H9 (cell line): ENCODE data around the gene CORO7. TPM values are rescaled to one million over a fixed set of nuclear protein-coding genes. Genes with fewer than 3 reads are reported as not detected.

Experiments
- DNase-seq: peaks from one replicate; pipeline ENCODE4 v3.0.0-alpha.2; 2017
- H2AFZ ChIP-seq: one replicate; pipeline ENCODE4 v1.6.1; 2013; ENCODE audit warnings: mild to moderate bottlenecking, low read length, control low read depth, moderate library complexity
- H2AK5ac ChIP-seq: 2 replicates; pipeline ENCODE4 v1.6.1; 2013; ENCODE audit warnings: low read length, control low read depth, mixed read lengths; ENCODE audit not compliant: insufficient read length
- H2BK120ac ChIP-seq: one replicate; pipeline ENCODE4 v1.6.1; 2013; ENCODE audit warnings: low read depth, mild to moderate bottlenecking, low read length, control low read depth, inconsistent platforms; ENCODE audit not compliant: poor library complexity, severe bottlenecking
- H2BK12ac ChIP-seq: 2 replicates; pipeline ENCODE4 v1.6.1; 2013; ENCODE audit warnings: low read length, control low read depth, mixed read lengths, low read depth; ENCODE audit not compliant: insufficient read length
- H2BK15ac ChIP-seq: 2 replicates; pipeline ENCODE4 v1.6.1; 2013; ENCODE audit warnings: low read depth, low read length, control low read depth
- H2BK20ac ChIP-seq: one replicate; pipeline ENCODE4 v1.6.1; 2013; ENCODE audit warnings: low read depth, mild to moderate bottlenecking, low read length, control low read depth, inconsistent platforms; ENCODE audit not compliant: poor library complexity, severe bottlenecking
- H2BK5ac ChIP-seq: 2 replicates; pipeline ENCODE4 v1.6.1; 2013; ENCODE audit warnings: low read length, control low read depth, mixed read lengths; ENCODE audit not compliant: insufficient read length
- H3K14ac ChIP-seq: 2 replicates; pipeline ENCODE4 v1.6.1; 2013; ENCODE audit warnings: low read length, control low read depth; ENCODE audit not compliant: insufficient read depth
- H3K18ac ChIP-seq: 2 replicates; pipeline ENCODE4 v1.6.1; 2013; ENCODE audit warnings: low read depth, mild to moderate bottlenecking, mixed read lengths, low read length, control low read depth; ENCODE audit not compliant: insufficient read length
- H3K23ac ChIP-seq: 2 replicates; pipeline ENCODE4 v1.6.1; 2013; ENCODE audit warnings: low read length, control low read depth, mixed read lengths, low read depth; ENCODE audit not compliant: insufficient read length
- H3K23me2 ChIP-seq: 2 replicates; pipeline ENCODE4 v1.6.1; 2013; ENCODE audit warnings: low read depth, mild to moderate bottlenecking, mixed read lengths, low read length, control low read depth; ENCODE audit not compliant: insufficient read length, poor library complexity, severe bottlenecking
- H3K27ac ChIP-seq: 2 replicates; pipeline ENCODE4 v1.5.1; 2013; ENCODE audit warnings: low read length, control low read depth, mixed read lengths, low read depth; ENCODE audit not compliant: insufficient read length
- H3K27me3 ChIP-seq: 2 replicates; pipeline ENCODE4 v1.6.1; 2013; ENCODE audit warnings: low read length, control low read depth, inconsistent platforms; ENCODE audit not compliant: insufficient read depth
- H3K4ac ChIP-seq: 2 replicates; pipeline ENCODE4 v1.6.1; 2013; ENCODE audit warnings: low read depth, mild to moderate bottlenecking, control low read depth, inconsistent platforms, low read length, moderate library complexity
- H3K4me1 ChIP-seq: 2 replicates; pipeline ENCODE4 v1.6.1; 2013; ENCODE audit warnings: low read length, control low read depth, inconsistent platforms; ENCODE audit not compliant: insufficient read depth
- H3K4me2 ChIP-seq: 2 replicates; pipeline ENCODE4 v1.6.1; 2013; ENCODE audit warnings: low read length, control low read depth, mixed read lengths; ENCODE audit not compliant: insufficient read length, insufficient read depth
- H3K56ac ChIP-seq: 2 replicates; pipeline ENCODE4 v1.6.1; 2013; ENCODE audit warnings: low read depth, mild to moderate bottlenecking, mixed read lengths, low read length, control low read depth; ENCODE audit not compliant: insufficient read length
- H3K79me1 ChIP-seq: 2 replicates; pipeline ENCODE4 v1.6.1; 2013; ENCODE audit warnings: low read depth, mild to moderate bottlenecking, moderate library complexity, low read length, control low read depth, inconsistent platforms; ENCODE audit not compliant: insufficient read depth, poor library complexity, severe bottlenecking
- H3K79me2 ChIP-seq: 2 replicates; pipeline ENCODE4 v1.6.1; 2013; ENCODE audit warnings: low read length, control low read depth, inconsistent platforms; ENCODE audit not compliant: insufficient read depth
- H3K9ac ChIP-seq: 2 replicates; pipeline ENCODE4 v1.6.1; 2013; ENCODE audit warnings: low read length, control low read depth, mixed read lengths; ENCODE audit not compliant: insufficient read length; ENCODE audit errors: extremely low read depth
- H3K9me3 ChIP-seq: one replicate; pipeline ENCODE4 v1.6.1; 2013; ENCODE audit warnings: low read depth, low read length, inconsistent platforms; ENCODE audit not compliant: control insufficient read depth
- H3T11ph ChIP-seq: one replicate; pipeline ENCODE4 v1.6.1; 2013; ENCODE audit warnings: mild to moderate bottlenecking, low read length, control low read depth, inconsistent platforms
- H4K20me1 ChIP-seq: one replicate; pipeline ENCODE4 v1.6.1; 2013; ENCODE audit not compliant: control insufficient read depth, insufficient read length, insufficient read depth
- H4K5ac ChIP-seq: 2 replicates; pipeline ENCODE4 v1.6.1; 2013; ENCODE audit warnings: low read depth, mild to moderate bottlenecking, mixed read lengths, low read length, control low read depth; ENCODE audit not compliant: insufficient read length
- H4K8ac ChIP-seq: replicated peaks from 2 replicates; pipeline ENCODE4 v1.6.1; 2013; ENCODE audit warnings: low read length, control low read depth, mixed read lengths, low read depth; ENCODE audit not compliant: insufficient read length
- H4K91ac ChIP-seq: 2 replicates; pipeline ENCODE4 v1.6.1; 2013; ENCODE audit warnings: low read depth, mild to moderate bottlenecking, moderate library complexity, mixed read lengths, low read length, control low read depth; ENCODE audit not compliant: insufficient read length
- H3K27ac Mint-ChIP-seq, 3 experiments: 2 replicates in 2 of 3; 3 replicates in 1 of 3; pipeline ENCODE4 v1.8.0; 2020 to 2021; ENCODE audit warnings: mixed read lengths in 3 of 3, mild to moderate bottlenecking in 1 of 3, moderate library complexity in 1 of 3
- H3K27me3 Mint-ChIP-seq: 2 replicates; pipeline ENCODE4 v1.8.0; 2021; ENCODE audit warnings: low read depth, mild to moderate bottlenecking, moderate library complexity, mixed read lengths
- H3K36me3 Mint-ChIP-seq, 3 experiments: 2 replicates in 2 of 3; 3 replicates in 1 of 3; pipeline ENCODE4 v1.8.0; 2020 to 2021; ENCODE audit warnings: low read depth in 3 of 3, mixed read lengths in 3 of 3; ENCODE audit not compliant: insufficient read depth in 1 of 3
- H3K4me1 Mint-ChIP-seq, 2 experiments: 2 replicates each; pipeline ENCODE4 v1.8.0; 2020; ENCODE audit warnings: mixed read lengths in 2 of 2
- H3K4me3 Mint-ChIP-seq, 2 experiments: 2 replicates in 1 of 2; 3 replicates in 1 of 2; pipeline ENCODE4 v1.8.0; 2020 to 2021; ENCODE audit warnings: mild to moderate bottlenecking in 2 of 2, mixed read lengths in 2 of 2, moderate library complexity in 1 of 2
- H3K9me3 Mint-ChIP-seq, 2 experiments: 2 replicates in 1 of 2; 3 replicates in 1 of 2; pipeline ENCODE4 v1.8.0; 2020; ENCODE audit warnings: mild to moderate bottlenecking in 2 of 2, mixed read lengths in 2 of 2, moderate library complexity in 1 of 2
- CTCF ChIP-seq: fragments of 200-600 bp; sonication (generic); conservative IDR thresholded peaks from 3 replicates; pipeline ENCODE4 v1.8.0; 2021; ENCODE audit warnings: antibody characterized with exemption, mild to moderate bottlenecking
- WGBS: extraction: QIAGEN DNeasy Blood & Tissue Kit; methylation state at CpG from one replicate; pipeline ENCODE4 v1.1.7; 2013; ENCODE audit warnings: missing lambda C conversion rate, low lambda C conversion rate, mixed read lengths; ENCODE audit not compliant: insufficient read length; ENCODE audit errors: extremely low coverage; 5-methylcytosine and 5-hydroxymethylcytosine counted together
- total RNA-seq: library from RNA; stranded (reverse); gene quantifications from 2 replicates; pipeline ENCODE4 v1.2.1, GENCODE V29; 2021

The CORO7 gene
- total RNA-seq, 1 experiment from 2014 or later: 38.4 TPM

GRCh38 chr16:4318967-4319366 lies 97.4 kb downstream of the CORO7 start:
- Histone ChIP-seq H3K23me2 (peaks cover 12% of the 10 kb centered on the region), H3K27ac (no peak overlapping the region), H3K56ac (no peak overlapping the region), H2BK15ac (no peak overlapping the region), H3K79me1 (no peaks in the 10 kb centered on the region), H3K79me2 (peaks cover 6% of the 10 kb centered on the region; the same call in 1 of the 2 replicates), H2BK5ac (no peak overlapping the region), H4K91ac (no peak overlapping the region), H2BK20ac (no peak overlapping the region), H3K9ac (no peak overlapping the region), H3K23ac (no peak overlapping the region), H3K4ac (no peak overlapping the region), H2AFZ (no peak overlapping the region), H4K20me1 (peaks cover 3% of the 10 kb centered on the region), H4K8ac (no peak overlapping the region), H2AK5ac (no peak overlapping the region), H2BK12ac (no peak overlapping the region), H3K14ac (no peak overlapping the region), H3T11ph (no peak overlapping the region), H3K4me2 (no peak overlapping the region), H3K4me1 (0 out of 2 replicates have a peak, but pooled peaks cover 3% of the 10 kb centered on the region), H2BK120ac (no peak overlapping the region), H3K27me3 (no peaks in the 10 kb centered on the region; the same call in 1 of the 2 replicates), H3K18ac (no peak overlapping the region), H3K9me3 (no peaks in the 10 kb centered on the region), H4K5ac (no peak overlapping the region)
- Mint-ChIP-seq H3K9me3 (peaks cover 0 to 3% of the 10 kb centered on the region in 2 experiments; a peak in 1 of 5 replicates), H3K27ac (no peak overlapping the region; a peak in 2 of 7 replicates), H3K4me3 (no peak overlapping the region; a peak in 1 of 5 replicates), H3K27me3 (peaks cover 11% of the 10 kb centered on the region), H3K4me1 (peaks cover 7 to 39% of the 10 kb centered on the region in 2 experiments), H3K36me3 (0 out of 7 replicates have a peak, but pooled peaks cover 0 to 2% (median 0%) of the 10 kb centered on the region in 3 experiments)
- no CpG with 5 or more reads among the region's 5 CpGs for WGBS
- DNase-seq: no peak
- TF ChIP-seq CTCF: no peak
